HG02943 (cell line): ENCODE measurements around the gene PMS1.
A peak's percentile ranks its signal among the peaks of the same experiment; 100 is the strongest.
"Not testable (repeated sequence)": the region's sequence is repeated elsewhere in the genome, so short reads cannot be mapped to it uniquely, and the experiment has no call there.

Experiments
- ATAC-seq: cut with Tn5 transposase; IDR thresholded peaks from one replicate; pipeline ENCODE4 v1.9.1; 2021; ENCODE audit warnings: mild to moderate bottlenecking, low read depth, moderate library complexity; ENCODE audit not compliant: unreplicated experiment

The PMS1 gene

GRCh38 chr2:189783927-189784867, at the start of gene PMS1, which contains the start of gene ORMDL1:
TSS of gene PMS1 (plus strand) at chr2:189784450. CDS start at chr2:189791810, 7,360 bp downstream.
TSS of gene ORMDL1 (minus strand) at chr2:189784339. CDS start at chr2:189782595, 1,744 bp downstream.
- peak; percentile 96 for ATAC-seq

GRCh38 chr2:189751080-189751658, 33.1 kb upstream of the PMS1 start:
- ATAC-seq = no peak

- ATAC-seq = no peak
These were observed 27.8 kb upstream of the PMS1 start for GRCh38 chr2:189756311-189756952.

GRCh38 chr2:189760154-189760553, 24.1 kb upstream of the PMS1 start:
- ATAC-seq = not testable (repeated sequence)

GRCh38 chr2:189762229-189762550, 22.1 kb upstream of the PMS1 start:
- no peak for ATAC-seq

- ATAC-seq = peak; percentile 97
These were observed 21.5 kb upstream of the PMS1 start, which contains the start of gene OSGEPL1 for GRCh38 chr2:189762551-189763298. TSS of gene OSGEPL1 (minus strand) at chr2:189762792. CDS start at chr2:189761640, 1,152 bp downstream.

GRCh38 chr2:189763908-189764661, 20.2 kb upstream of the PMS1 start:
- no peak for ATAC-seq

GRCh38 chr2:189770590-189771322, 13.5 kb upstream of the PMS1 start:
- no peak for ATAC-seq

- ATAC-seq = no peak
These were observed 12.0 kb upstream of the PMS1 start for GRCh38 chr2:189772212-189772611.

- no peak for ATAC-seq
These were observed 2.0 kb upstream of the PMS1 start for GRCh38 chr2:189782221-189782671.

- peak; percentile 17 for ATAC-seq
These were observed 761 bp upstream of the PMS1 start for GRCh38 chr2:189783451-189783926.

GRCh38 chr2:189791338-189792042, 7.2 kb downstream of the PMS1 start:
- ATAC-seq = no peak

GRCh38 chr2:189794310-189794709, 10.1 kb downstream of the PMS1 start:
- ATAC-seq = no peak

GRCh38 chr2:189797902-189798301, 13.7 kb downstream of the PMS1 start:
- no peak for ATAC-seq

GRCh38 chr2:189798312-189799029, 14.2 kb downstream of the PMS1 start:
- ATAC-seq = peak; percentile 85

- no peak for ATAC-seq
These were observed 14.7 kb downstream of the PMS1 start for GRCh38 chr2:189799030-189799331.

GRCh38 chr2:189799531-189799930, 15.3 kb downstream of the PMS1 start:
- ATAC-seq = no peak

GRCh38 chr2:189802396-189802912, 18.2 kb downstream of the PMS1 start:
- no peak for ATAC-seq
